HepG2 (cell line): Measurements from ENCODE around the gene ZIK1. TPM values are rescaled to one million over a fixed set of nuclear protein-coding genes. Genes with fewer than 3 reads are reported as not detected.
A peak's percentile ranks its signal among the peaks of the same experiment; 100 is the strongest.

Source experiments
- AGO2 ChIP-seq: fragments of 200-400 bp; formaldehyde crosslinking; optimal IDR thresholded peaks from 2 replicates; pipeline ENCODE3; 2017; ENCODE audit warnings: mild to moderate bottlenecking, low read depth, low read length, moderate library complexity
- CBX1 ChIP-seq: IDR thresholded peaks from one replicate; pipeline ENCODE4 v1.6.1; 2016; ENCODE audit warnings: antibody characterized with exemption, low read depth
- KLF16 ChIP-seq, 2 experiments: sonication (generic) in 1 of 2; formaldehyde crosslinking in 1 of 2; IDR thresholded peaks; 2 replicates each; pipeline versions ENCODE4 v1.6.1 to v1.8.0; 2016 to 2023; ENCODE audit warnings: missing genetic modification reagents in 2 of 2, missing compliant biosample characterization in 1 of 2
- MLLT10 ChIP-seq: sonication (generic); formaldehyde crosslinking; IDR thresholded peaks from 2 replicates; pipeline ENCODE4 v1.4.0; 2020; ENCODE audit warnings: missing genetic modification reagents
- NBN ChIP-seq: fragments of 450-650 bp; conservative IDR thresholded peaks from 2 replicates; pipeline ENCODE4 v1.6.1; 2017
- NFYC ChIP-seq: IDR thresholded peaks from 2 replicates; pipeline ENCODE4 v1.6.1; 2016; ENCODE audit warnings: missing genetic modification reagents, missing compliant biosample characterization
- PHF20 ChIP-seq: sonication (generic); formaldehyde crosslinking; IDR thresholded peaks from 2 replicates; pipeline ENCODE4 v1.5.0; 2020; ENCODE audit warnings: mild to moderate bottlenecking, missing genetic modification reagents
- PHF21A ChIP-seq: sonication (generic); formaldehyde crosslinking; IDR thresholded peaks from 2 replicates; pipeline ENCODE4 v1.5.0; 2020; ENCODE audit warnings: mild to moderate bottlenecking, missing genetic modification reagents
- RFX5 ChIP-seq: IDR thresholded peaks from 2 replicates; pipeline ENCODE4 v1.6.1; 2011; ENCODE audit warnings: low read depth, low read length, improper control_type of control experiment
- SIN3B ChIP-seq: fragments of 150-350 bp; IDR thresholded peaks from 2 replicates; pipeline ENCODE4 v1.6.1; 2014; ENCODE audit warnings: low read length
- SPEN ChIP-seq: sonication (generic); formaldehyde crosslinking; IDR thresholded peaks from 2 replicates; pipeline ENCODE4 v1.5.1; 2020; ENCODE audit warnings: low read depth, mild to moderate bottlenecking, missing genetic modification reagents
- ZBTB21 ChIP-seq: sonication (generic); formaldehyde crosslinking; IDR thresholded peaks from 2 replicates; pipeline ENCODE4 v1.4.0; 2020; ENCODE audit warnings: missing genetic modification reagents
- ZFYVE20 ChIP-seq: sonication (generic); formaldehyde crosslinking; IDR thresholded peaks from 2 replicates; pipeline ENCODE4 v1.8.0; 2023; ENCODE audit warnings: low read depth, mild to moderate bottlenecking, moderate library complexity, missing genetic modification reagents, borderline replicate concordance
- ZNF10 ChIP-seq: sonication (generic); formaldehyde crosslinking; IDR thresholded peaks from 2 replicates; pipeline ENCODE4 v1.4.0; 2020; ENCODE audit warnings: mild to moderate bottlenecking, low read depth, missing genetic modification reagents, borderline replicate concordance
- ZNF496 ChIP-seq: sonication (generic); formaldehyde crosslinking; IDR thresholded peaks from 2 replicates; pipeline ENCODE4 v1.8.1; 2023; ENCODE audit warnings: mild to moderate bottlenecking, moderate library complexity, missing genetic modification reagents; ENCODE audit not compliant: insufficient replicate concordance
- ZNF558 ChIP-seq: sonication (generic); formaldehyde crosslinking; IDR thresholded peaks from 2 replicates; pipeline ENCODE4 v1.9.0; 2022; ENCODE audit warnings: mild to moderate bottlenecking, missing genetic modification reagents, borderline replicate concordance
- polyA plus RNA-seq, 8 experiments: library from polyadenylated mRNA; depleted of rRNA in 3 of 8; stranded (reverse) in 7 of 8; unstranded in 1 of 8; fragments of >200 nt; fragmentation: Illumina TruSeq in 4 of 8; extraction: Trizol in 4 of 8; gene quantifications; 2 replicates each; pipeline versions ENCODE4 v1.2.1 to v1.2.3, GENCODE V29; 2011 to 2016; ENCODE audit warnings: low read depth in 4 of 8, missing spikeins in 1 of 8, mixed read lengths in 1 of 8; ENCODE audit not compliant: insufficient read depth in 1 of 8
- total RNA-seq, 5 experiments: library from RNA; depleted of rRNA; stranded (reverse); fragments of >200 nt; fragmentation: Illumina TruSeq; extraction: Trizol; gene quantifications; 2 replicates each; pipeline ENCODE4 v1.2.3, GENCODE V29; 2016; ENCODE audit warnings: low read depth in 1 of 5
- TF ChIP-seq, protein P1 (sequence below): IDR thresholded peaks from 2 replicates; pipeline ENCODE4 v1.6.1; 2012; ENCODE audit warnings: low read length, improper control_type of control experiment
- TF ChIP-seq, protein P2 (sequence below): sonication (generic); formaldehyde crosslinking; IDR thresholded peaks from 2 replicates; pipeline ENCODE4 v1.4.0; 2020; ENCODE audit warnings: missing genetic modification reagents
- TF ChIP-seq, protein P3 (sequence below): sonication (generic); formaldehyde crosslinking; IDR thresholded peaks from 2 replicates; pipeline ENCODE4 v1.9.0; 2021; ENCODE audit warnings: missing genetic modification reagents, borderline replicate concordance
- TF ChIP-seq, protein P4 (sequence below): IDR thresholded peaks from 2 replicates; pipeline ENCODE4 v1.6.1; 2016; ENCODE audit warnings: missing compliant biosample characterization, missing genetic modification reagents, borderline replicate concordance
- TF ChIP-seq, protein P5 (sequence below): sonication (generic); formaldehyde crosslinking; IDR thresholded peaks from 2 replicates; pipeline ENCODE4 v1.8.1; 2023; ENCODE audit warnings: missing genetic modification reagents, mild to moderate bottlenecking, borderline replicate concordance

Gene ZIK1
- total and polyA plus RNA-seq, 2 of the 13 experiments (the other 11 are each of a cell fraction or from before 2014, with no cell fraction given), result 2.1 to 7.2 TPM

DNA sequence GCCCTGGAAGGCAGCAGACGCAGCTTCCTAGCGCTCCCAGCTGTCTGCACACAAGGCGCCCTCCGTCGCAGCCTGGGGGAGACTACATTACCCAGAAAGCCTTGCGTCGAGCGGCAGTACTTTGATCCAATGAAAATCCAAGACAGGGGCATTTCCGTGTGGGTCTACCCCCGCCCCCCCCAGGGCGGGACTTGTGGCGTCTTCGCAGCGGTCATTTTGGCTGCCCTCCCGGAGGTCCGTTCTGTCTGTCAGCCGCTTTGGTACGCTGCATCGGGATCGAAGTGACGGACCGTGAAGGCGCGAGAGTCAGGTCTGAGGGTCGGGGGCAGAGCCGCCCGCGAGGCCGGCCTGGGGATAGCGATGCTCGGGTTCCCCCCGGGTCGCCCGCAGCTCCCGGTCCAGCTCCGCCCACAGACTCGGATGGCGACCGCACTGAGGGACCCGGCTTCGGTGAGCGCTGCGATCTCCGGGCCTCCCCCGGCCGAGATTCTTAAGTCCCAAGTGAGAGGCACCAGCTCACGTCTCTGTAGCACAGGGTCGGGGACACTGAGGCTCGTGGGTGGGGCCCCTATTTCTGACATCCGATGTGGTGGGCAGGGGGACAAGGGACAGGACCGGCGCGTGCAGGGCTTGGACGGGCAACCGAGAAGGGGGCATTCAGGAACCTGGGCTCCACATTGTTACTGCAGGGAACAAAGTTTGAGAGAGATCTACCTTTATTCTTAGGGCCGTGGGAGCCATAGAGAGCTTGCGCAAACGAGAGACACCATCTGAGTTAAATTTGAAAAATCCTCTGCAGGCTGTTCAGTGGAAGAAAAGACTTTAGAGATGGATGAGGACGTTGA is 49.3 kb downstream of the ZIK1 start, which contains the start of gene ZNF211 (continued):
- TF ChIP-seq ZNF496 (CRISPR knock-in tag), result no peak
- peak; percentile 96 for TF ChIP-seq NFYC (CRISPR knock-in tag)
- TF ChIP-seq PHF21A (CRISPR knock-in tag), result no peak
- no peak for TF ChIP-seq ZNF10 (CRISPR knock-in tag)
- TF ChIP-seq, protein P1, sequence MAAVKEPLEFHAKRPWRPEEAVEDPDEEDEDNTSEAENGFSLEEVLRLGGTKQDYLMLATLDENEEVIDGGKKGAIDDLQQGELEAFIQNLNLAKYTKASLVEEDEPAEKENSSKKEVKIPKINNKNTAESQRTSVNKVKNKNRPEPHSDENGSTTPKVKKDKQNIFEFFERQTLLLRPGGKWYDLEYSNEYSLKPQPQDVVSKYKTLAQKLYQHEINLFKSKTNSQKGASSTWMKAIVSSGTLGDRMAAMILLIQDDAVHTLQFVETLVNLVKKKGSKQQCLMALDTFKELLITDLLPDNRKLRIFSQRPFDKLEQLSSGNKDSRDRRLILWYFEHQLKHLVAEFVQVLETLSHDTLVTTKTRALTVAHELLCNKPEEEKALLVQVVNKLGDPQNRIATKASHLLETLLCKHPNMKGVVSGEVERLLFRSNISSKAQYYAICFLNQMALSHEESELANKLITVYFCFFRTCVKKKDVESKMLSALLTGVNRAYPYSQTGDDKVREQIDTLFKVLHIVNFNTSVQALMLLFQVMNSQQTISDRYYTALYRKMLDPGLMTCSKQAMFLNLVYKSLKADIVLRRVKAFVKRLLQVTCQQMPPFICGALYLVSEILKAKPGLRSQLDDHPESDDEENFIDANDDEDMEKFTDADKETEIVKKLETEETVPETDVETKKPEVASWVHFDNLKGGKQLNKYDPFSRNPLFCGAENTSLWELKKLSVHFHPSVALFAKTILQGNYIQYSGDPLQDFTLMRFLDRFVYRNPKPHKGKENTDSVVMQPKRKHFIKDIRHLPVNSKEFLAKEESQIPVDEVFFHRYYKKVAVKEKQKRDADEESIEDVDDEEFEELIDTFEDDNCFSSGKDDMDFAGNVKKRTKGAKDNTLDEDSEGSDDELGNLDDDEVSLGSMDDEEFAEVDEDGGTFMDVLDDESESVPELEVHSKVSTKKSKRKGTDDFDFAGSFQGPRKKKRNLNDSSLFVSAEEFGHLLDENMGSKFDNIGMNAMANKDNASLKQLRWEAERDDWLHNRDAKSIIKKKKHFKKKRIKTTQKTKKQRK, result no peak
- TF ChIP-seq, protein P2, sequence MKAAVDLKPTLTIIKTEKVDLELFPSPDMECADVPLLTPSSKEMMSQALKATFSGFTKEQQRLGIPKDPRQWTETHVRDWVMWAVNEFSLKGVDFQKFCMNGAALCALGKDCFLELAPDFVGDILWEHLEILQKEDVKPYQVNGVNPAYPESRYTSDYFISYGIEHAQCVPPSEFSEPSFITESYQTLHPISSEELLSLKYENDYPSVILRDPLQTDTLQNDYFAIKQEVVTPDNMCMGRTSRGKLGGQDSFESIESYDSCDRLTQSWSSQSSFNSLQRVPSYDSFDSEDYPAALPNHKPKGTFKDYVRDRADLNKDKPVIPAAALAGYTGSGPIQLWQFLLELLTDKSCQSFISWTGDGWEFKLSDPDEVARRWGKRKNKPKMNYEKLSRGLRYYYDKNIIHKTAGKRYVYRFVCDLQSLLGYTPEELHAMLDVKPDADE (CRISPR knock-in tag), result no peak
- TF ChIP-seq, protein P3, sequence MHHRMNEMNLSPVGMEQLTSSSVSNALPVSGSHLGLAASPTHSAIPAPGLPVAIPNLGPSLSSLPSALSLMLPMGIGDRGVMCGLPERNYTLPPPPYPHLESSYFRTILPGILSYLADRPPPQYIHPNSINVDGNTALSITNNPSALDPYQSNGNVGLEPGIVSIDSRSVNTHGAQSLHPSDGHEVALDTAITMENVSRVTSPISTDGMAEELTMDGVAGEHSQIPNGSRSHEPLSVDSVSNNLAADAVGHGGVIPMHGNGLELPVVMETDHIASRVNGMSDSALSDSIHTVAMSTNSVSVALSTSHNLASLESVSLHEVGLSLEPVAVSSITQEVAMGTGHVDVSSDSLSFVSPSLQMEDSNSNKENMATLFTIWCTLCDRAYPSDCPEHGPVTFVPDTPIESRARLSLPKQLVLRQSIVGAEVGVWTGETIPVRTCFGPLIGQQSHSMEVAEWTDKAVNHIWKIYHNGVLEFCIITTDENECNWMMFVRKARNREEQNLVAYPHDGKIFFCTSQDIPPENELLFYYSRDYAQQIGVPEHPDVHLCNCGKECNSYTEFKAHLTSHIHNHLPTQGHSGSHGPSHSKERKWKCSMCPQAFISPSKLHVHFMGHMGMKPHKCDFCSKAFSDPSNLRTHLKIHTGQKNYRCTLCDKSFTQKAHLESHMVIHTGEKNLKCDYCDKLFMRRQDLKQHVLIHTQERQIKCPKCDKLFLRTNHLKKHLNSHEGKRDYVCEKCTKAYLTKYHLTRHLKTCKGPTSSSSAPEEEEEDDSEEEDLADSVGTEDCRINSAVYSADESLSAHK, result no peak
- TF ChIP-seq, protein P4, sequence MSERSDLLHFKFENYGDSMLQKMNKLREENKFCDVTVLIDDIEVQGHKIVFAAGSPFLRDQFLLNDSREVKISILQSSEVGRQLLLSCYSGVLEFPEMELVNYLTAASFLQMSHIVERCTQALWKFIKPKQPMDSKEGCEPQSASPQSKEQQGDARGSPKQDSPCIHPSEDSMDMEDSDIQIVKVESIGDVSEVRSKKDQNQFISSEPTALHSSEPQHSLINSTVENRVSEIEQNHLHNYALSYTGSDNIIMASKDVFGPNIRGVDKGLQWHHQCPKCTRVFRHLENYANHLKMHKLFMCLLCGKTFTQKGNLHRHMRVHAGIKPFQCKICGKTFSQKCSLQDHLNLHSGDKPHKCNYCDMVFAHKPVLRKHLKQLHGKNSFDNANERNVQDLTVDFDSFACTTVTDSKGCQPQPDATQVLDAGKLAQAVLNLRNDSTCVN (CRISPR knock-in tag), result no peak
- peak; percentile 82 for TF ChIP-seq SPEN
- peak; percentile 92 for TF ChIP-seq AGO2
- TF ChIP-seq PHF20 (CRISPR knock-in tag), result peak; percentile 65; the same call in 1 of the 2 replicates
- peak in 1 of 2 experiments; percentile 87; a peak in 2 of 4 replicates for TF ChIP-seq KLF16 (CRISPR knock-in tag; IDR thresholded peaks at IDR 0.05)
- TF ChIP-seq NBN, result no peak
- TF ChIP-seq ZNF558 (CRISPR knock-in tag), result no peak; the same call in 1 of the 2 replicates
- no peak for TF ChIP-seq CBX1
- TF ChIP-seq SIN3B, result no peak
- TF ChIP-seq ZBTB21 (CRISPR knock-in tag), result no peak
- TF ChIP-seq ZFYVE20, result no peak
- TF ChIP-seq RFX5, result no peak
- TF ChIP-seq, protein P5, sequence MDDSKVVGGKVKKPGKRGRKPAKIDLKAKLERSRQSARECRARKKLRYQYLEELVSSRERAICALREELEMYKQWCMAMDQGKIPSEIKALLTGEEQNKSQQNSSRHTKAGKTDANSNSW (CRISPR knock-in tag), result no peak
- TF ChIP-seq MLLT10 (CRISPR knock-in tag), result no peak
